ENCODE data around the gene PDGFRA. TPM values are rescaled to one million over a fixed set of nuclear protein-coding genes. Genes with fewer than 3 reads are reported as not detected.
"Not testable (repeated sequence)": the region's sequence is repeated elsewhere in the genome, so short reads cannot be mapped to it uniquely, and the experiment has no call there.

PDGFRA gene
- total RNA-seq, 1 experiment from 2014 or later = 0.81 TPM

GRCh38 chr4:54227256-54228055 is 1.6 kb upstream of the PDGFRA start:
- DNase-seq (ENCODE audit: low read depth) = peak; percentile 62

DNA sequence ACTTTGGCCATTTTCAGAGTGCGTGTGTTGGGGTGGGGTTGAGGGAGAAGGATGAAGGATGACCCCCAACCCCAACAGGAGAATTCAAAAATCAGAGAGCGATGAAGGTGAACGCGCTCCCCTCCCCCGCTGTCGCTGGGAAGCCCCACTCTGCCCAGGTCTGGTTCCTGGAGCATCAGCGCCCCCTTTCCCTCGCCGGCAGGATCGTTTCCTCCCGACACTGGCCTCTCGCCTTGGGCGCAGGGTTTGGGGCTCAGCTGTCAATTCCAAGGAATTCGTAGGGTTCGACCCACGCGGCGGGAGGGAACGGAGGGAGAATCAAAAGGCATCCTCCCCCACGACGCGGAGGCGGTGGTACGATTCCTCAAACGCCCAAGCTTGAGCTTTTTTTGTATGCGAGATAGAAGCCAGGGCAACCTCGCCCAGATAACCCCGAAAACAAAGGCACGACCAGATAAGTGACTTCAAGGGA is 1.0 kb upstream of the PDGFRA start:
- DNase-seq (ENCODE audit: low read depth) = peak; percentile 62

DNA sequence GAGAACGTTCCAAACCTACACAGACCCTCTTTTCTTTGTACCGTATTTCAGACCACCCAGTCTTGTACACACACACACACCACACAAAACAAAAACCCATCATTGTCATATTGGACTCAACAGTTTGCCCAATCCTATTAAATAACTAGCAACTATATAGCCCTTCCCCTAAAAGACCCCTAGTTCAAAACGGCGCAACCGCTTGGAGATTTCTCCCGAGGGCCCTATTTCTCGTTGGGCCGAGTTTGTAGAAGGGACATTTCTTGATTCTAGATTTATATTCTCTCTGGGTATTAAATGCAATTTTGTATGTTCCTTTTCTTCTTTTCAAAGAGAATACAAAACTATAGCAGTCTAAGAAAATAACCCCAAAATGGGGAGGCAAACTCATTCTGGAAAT is 547 bp upstream of the PDGFRA start:
- DNase-seq (ENCODE audit: low read depth) = no peak

DNA sequence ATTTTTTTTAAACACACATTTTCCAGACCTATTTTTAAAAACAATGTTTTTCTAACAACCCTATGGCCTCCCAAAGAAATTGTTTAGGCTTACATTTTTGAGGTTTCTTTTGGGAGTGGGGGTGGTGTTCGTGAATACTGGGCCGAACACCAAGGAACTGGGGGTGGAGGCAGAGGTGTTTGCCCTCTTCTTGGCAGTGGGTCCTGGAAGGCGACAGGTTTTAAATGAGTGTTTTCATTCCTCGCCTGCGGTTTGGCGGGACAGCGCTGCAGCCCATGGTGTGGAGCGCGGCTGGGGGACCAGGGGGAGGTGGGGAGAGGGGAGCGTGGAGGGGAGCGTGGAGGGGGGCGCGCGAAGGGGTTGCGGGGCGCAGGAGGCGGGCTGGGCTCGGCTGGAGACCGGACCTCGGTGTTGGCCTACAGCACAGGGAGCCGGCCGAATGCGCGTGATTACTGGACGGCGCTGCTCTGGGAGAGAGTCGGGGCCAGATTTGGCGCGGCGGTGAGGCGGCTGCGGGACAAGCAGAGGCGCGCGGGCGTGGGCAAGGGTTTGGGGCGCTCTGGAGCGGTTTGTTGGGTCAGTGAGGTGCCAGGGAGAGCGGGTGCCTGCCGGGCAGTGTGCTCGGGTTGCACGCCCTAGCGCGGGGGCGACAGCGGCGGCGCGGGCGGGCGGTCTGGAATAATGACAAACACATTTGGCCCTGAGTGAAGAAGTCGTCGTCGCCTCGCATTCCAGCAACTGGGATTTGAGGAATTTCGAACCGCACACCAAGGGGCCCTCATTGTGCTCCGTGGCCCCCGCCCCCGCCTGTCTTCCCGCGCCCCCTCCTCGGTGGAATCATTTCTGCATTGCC is 764 bp downstream of the PDGFRA start:
- no peak for DNase-seq (ENCODE audit: low read depth)

GRCh38 chr4:54230484-54231418 is 1.7 kb downstream of the PDGFRA start:
- DNase-seq (ENCODE audit: low read depth) = peak; percentile 34

DNA sequence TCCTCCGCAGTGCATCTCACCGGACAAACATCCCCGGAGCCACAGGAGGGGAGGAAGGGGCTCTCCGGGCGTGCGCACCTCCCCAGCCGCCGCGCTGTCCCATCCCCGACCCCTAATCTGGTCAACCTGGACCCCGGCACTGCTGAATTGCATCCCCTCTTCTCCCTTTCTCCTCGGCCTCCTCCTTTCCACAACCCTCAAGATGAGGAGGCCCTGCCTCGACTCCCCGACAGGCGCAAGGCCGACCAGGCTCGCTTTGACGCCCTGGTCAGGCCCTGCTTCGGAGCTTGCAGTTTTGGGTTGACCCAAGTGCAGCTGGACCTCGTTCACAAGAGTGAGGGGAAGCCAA is 2.3 kb downstream of the PDGFRA start:
- DNase-seq (ENCODE audit: low read depth) = no peak

GRCh38 chr4:54231768-54232688 is 2.9 kb downstream of the PDGFRA start:
- no peak for DNase-seq (ENCODE audit: low read depth)

GRCh38 chr4:54233277-54233696 is 4.2 kb downstream of the PDGFRA start:
- DNase-seq (ENCODE audit: low read depth) = peak; percentile 75

DNA sequence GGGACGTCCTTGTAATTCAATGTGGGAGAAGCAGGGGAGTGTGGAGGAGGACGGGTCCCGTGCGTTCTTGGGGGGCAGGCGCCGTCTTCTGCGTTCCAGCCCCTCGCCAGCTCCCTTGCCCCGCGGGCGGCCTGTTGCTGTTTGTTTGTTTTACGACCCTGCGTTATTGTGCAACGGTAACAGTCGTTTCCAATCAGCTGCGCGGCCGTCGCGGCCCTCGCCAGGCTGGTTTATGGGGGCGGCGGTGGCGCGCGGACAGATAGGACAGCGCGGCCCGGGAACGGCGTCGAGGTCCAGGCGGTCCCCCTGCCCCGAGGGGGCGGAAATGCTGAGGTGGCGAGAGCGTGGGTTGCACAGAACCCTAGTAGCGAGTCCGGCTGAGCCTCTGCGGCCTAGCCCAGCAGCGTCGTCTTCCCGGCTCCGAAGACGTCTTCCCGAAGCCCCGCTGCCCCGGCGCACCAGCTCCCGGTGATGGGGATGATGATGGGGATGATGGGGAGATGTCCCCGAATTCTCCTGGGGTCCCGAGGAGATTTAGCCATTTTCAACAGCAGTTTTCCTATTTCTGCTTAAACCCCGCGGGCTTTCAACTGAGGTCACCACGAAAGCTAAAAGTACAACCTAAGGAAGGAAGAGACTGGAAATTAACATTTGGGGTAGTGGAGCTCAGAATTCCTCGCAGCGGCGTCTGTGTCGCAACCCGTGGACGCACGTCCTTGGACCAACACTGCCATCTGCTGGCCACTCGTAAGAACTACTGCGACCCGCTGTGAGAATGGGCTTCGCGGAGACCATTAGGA is 4.8 kb downstream of the PDGFRA start:
- DNase-seq (ENCODE audit: low read depth) = peak; percentile 69

- DNase-seq (ENCODE audit: low read depth) = no peak
Measured at GRCh38 chr4:54234497-54235205, 5.6 kb downstream of the PDGFRA start.

DNA sequence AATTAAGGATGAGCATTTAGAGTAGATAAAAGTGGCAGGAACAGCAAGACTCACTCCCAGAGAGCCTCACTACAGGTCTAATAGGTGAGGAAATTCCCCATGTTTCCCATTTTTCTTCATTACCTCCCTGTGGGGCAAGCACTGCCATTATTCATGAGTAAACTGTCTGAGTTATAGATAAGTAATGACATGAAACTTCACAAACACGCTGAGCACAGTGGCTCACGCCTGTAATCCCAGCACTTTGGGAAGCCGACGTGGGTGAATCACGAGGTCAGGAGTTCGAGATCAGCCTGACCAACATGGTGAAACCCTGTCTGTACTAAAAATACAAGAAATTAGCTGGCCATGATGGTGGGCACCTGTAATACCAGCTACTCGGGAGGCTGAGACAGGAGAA is 7.2 kb downstream of the PDGFRA start:
- not testable (repeated sequence) for DNase-seq (ENCODE audit: low read depth)

- no peak for DNase-seq (ENCODE audit: low read depth)
Measured at GRCh38 chr4:54237770-54238169, 8.7 kb downstream of the PDGFRA start.

DNA sequence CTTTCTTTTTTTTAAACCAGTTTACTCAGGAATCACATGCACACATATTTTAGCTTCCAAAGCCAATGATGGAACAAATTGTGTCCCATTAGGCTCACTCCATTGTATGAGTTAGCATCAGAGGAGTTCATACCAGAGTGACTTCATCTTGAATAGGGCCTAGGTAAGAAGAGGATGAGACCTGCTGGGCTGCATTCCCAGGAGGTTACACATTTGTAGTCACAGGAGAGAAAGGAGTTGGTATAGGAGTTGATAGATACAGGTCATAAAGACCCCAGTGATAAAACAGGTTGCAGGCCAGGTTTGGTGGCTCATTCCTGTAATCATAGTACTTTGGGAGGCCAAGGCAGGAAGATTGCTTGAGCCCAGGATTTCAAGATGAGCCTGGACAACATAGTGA is 9.3 kb downstream of the PDGFRA start:
- DNase-seq (ENCODE audit: low read depth) = no peak

DNA sequence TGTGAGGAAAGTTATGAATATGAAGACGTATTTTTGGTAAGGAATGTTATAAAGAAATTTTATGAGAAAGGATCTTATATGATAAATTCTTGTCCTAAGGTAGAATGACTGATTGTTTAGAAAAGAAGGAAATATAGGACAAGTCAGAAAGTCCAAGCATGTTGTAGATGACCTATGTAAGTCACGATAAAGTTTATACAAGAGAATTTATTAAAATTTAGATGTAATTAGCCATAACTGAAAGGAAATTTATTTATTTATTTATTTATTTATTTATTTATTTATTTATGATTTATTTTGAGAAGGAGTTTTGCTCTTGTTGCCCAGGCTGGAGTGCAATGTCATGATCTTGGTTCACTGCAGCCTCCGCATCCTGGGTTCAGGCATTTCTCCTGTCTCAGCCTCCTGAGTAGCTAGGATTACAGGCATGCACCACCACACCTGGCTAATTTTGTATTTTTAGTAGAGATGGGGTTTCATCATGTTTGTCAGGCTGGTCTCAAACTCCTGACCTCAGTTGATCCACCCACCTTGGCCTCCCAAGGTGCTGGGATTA is 12.3 kb downstream of the PDGFRA start:
- not testable (repeated sequence) for DNase-seq (ENCODE audit: low read depth)

- not testable (repeated sequence) for DNase-seq (ENCODE audit: low read depth)
Measured at GRCh38 chr4:54243541-54243940, 14.4 kb downstream of the PDGFRA start.

DNA sequence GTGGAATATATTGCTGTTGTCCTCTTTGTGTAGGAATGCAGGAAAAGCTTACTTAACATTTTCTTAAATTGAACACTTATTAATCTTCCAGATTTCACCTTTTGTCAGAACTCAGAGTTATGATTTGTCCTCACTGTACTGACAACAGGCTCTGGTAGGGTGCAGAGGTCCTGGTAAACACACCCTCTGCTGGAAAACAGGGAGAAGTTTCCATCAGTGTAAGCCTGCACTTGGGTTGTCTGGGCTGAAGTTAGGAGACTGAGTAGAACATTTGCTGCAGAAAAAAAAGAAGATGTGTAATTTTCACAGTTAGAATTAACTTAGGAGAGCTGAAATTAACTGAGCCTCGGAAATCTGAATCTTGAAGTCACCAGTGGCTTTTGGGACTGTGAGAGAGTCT is 23.2 kb downstream of the PDGFRA start:
- not testable (repeated sequence) for DNase-seq (ENCODE audit: low read depth)

DNA sequence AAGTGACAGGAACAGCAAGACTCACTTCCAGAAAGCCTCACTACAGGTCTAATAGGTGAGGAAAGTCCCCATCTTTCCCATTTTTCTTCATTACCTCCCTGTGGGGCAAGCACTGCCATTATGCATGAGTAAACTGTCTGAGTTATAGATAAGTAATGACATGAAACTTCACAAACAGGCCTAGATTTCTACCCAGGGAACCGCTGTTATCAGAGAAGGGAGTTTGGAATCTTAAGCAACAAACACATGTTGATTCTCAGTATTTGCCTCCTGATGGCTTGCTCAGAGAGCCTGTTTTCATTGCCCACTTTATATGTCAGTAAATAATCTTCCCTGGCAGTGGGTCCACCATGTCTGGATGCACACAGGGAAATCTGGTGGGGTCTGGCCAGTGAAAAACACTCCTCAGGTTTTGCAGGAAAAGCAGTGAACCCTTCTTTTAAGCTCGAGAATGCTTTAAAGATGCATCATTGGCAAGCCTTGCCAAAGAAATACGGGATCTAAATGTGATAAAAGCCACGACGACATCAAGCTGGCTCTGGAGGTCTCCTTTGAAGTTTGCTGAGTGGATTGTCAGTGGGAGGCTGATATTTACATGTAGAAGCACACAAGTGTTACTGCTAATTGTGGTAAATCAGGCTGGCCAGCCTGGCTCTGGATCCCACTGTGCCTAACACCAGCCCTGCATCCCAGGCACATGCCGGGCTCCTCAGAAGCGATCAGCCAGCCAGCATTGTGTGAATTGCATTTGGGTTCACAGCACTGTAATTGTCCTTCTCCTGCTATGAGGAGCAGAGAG is 25.2 kb downstream of the PDGFRA start:
- DNase-seq (ENCODE audit: low read depth) = no peak

- no peak for DNase-seq (ENCODE audit: low read depth)
Measured at GRCh38 chr4:54254915-54255246, 25.8 kb downstream of the PDGFRA start.
